HepG2 (cell line): ENCODE measurements around the gene OR4D9. TPM values are rescaled to one million over a fixed set of nuclear protein-coding genes. Genes with fewer than 3 reads are reported as not detected.

Experiments
- ATRX ChIP-seq: sonication (generic); formaldehyde crosslinking; IDR thresholded peaks from 2 replicates; pipeline ENCODE4 v1.4.0; 2020; ENCODE audit warnings: missing genetic modification reagents, borderline replicate concordance
- BRCA1 ChIP-seq: sonication (generic); formaldehyde crosslinking; IDR thresholded peaks from 2 replicates; pipeline ENCODE4 v1.4.0; 2020; ENCODE audit warnings: missing genetic modification reagents
- CTCF ChIP-seq: sonication (generic); formaldehyde crosslinking; IDR thresholded peaks from 2 replicates; pipeline ENCODE4 v1.5.0; 2020; ENCODE audit warnings: mild to moderate bottlenecking, missing genetic modification reagents, moderate library complexity
- FOXM1 ChIP-seq: sonication (generic); formaldehyde crosslinking; IDR thresholded peaks from 2 replicates; pipeline ENCODE4 v1.5.0; 2020; ENCODE audit warnings: missing genetic modification reagents
- KMT2A ChIP-seq: sonication (generic); formaldehyde crosslinking; IDR thresholded peaks from 2 replicates; pipeline ENCODE4 v1.4.0; 2020; ENCODE audit warnings: missing genetic modification reagents
- MIER3 ChIP-seq: IDR thresholded peaks from 2 replicates; pipeline ENCODE4 v1.6.1; 2016; ENCODE audit warnings: missing compliant biosample characterization, borderline replicate concordance
- PHF20 ChIP-seq: sonication (generic); formaldehyde crosslinking; IDR thresholded peaks from 2 replicates; pipeline ENCODE4 v1.5.0; 2020; ENCODE audit warnings: mild to moderate bottlenecking, missing genetic modification reagents
- RBM22 ChIP-seq: fragments of 200-400 bp; formaldehyde crosslinking; optimal IDR thresholded peaks from 2 replicates; pipeline ENCODE3; 2017; ENCODE audit warnings: mild to moderate bottlenecking, low read length, moderate library complexity
- RFX5 ChIP-seq: IDR thresholded peaks from 2 replicates; pipeline ENCODE4 v1.6.1; 2011; ENCODE audit warnings: low read depth, low read length, improper control_type of control experiment
- SNAPC2 ChIP-seq: sonication (generic); formaldehyde crosslinking; IDR thresholded peaks from 2 replicates; pipeline ENCODE4 v1.8.1; 2022; ENCODE audit warnings: mild to moderate bottlenecking, missing genetic modification reagents
- ZBTB14 ChIP-seq: sonication (generic); formaldehyde crosslinking; IDR thresholded peaks from 2 replicates; pipeline ENCODE4 v1.4.0; 2020; ENCODE audit warnings: missing genetic modification reagents
- ZFY ChIP-seq: sonication (generic); formaldehyde crosslinking; IDR thresholded peaks from 2 replicates; pipeline ENCODE4 v1.4.0; 2020; ENCODE audit warnings: missing genetic modification reagents
- ZKSCAN5 ChIP-seq: sonication (generic); formaldehyde crosslinking; IDR thresholded peaks from 2 replicates; pipeline ENCODE4 v1.5.1; 2020; ENCODE audit warnings: mild to moderate bottlenecking, missing genetic modification reagents
- ZNF121 ChIP-seq: sonication (generic); formaldehyde crosslinking; IDR thresholded peaks from 2 replicates; pipeline ENCODE4 v1.5.0; 2020; ENCODE audit warnings: mild to moderate bottlenecking, missing genetic modification reagents
- ZNF382 ChIP-seq: sonication (generic); formaldehyde crosslinking; IDR thresholded peaks from 2 replicates; pipeline ENCODE4 v1.5.0; 2020; ENCODE audit warnings: missing genetic modification reagents, mild to moderate bottlenecking, borderline replicate concordance
- ZNF570 ChIP-seq: sonication (generic); formaldehyde crosslinking; IDR thresholded peaks from 2 replicates; pipeline ENCODE4 v1.4.0; 2020; ENCODE audit warnings: mild to moderate bottlenecking, missing genetic modification reagents, borderline replicate concordance
- ZNF576 ChIP-seq: sonication (generic); formaldehyde crosslinking; IDR thresholded peaks from 2 replicates; pipeline ENCODE4 v1.4.0; 2020; ENCODE audit warnings: mild to moderate bottlenecking, missing genetic modification reagents
- ZNF598 ChIP-seq: sonication (generic); formaldehyde crosslinking; IDR thresholded peaks from 2 replicates; pipeline ENCODE4 v1.5.1; 2020; ENCODE audit warnings: mild to moderate bottlenecking, missing genetic modification reagents, borderline replicate concordance
- polyA plus RNA-seq, 8 experiments: library from polyadenylated mRNA; depleted of rRNA in 3 of 8; stranded (reverse) in 7 of 8; unstranded in 1 of 8; fragments of >200 nt; fragmentation: Illumina TruSeq in 4 of 8; extraction: Trizol in 4 of 8; gene quantifications; 2 replicates each; pipeline versions ENCODE4 v1.2.1 to v1.2.3, GENCODE V29; 2011 to 2016; ENCODE audit warnings: low read depth in 4 of 8, missing spikeins in 1 of 8, mixed read lengths in 1 of 8; ENCODE audit not compliant: insufficient read depth in 1 of 8
- total RNA-seq, 5 experiments: library from RNA; depleted of rRNA; stranded (reverse); fragments of >200 nt; fragmentation: Illumina TruSeq; extraction: Trizol; gene quantifications; 2 replicates each; pipeline ENCODE4 v1.2.3, GENCODE V29; 2016; ENCODE audit warnings: low read depth in 1 of 5
- TF ChIP-seq, protein P1 (sequence below): sonication (generic); formaldehyde crosslinking; IDR thresholded peaks from 2 replicates; pipeline ENCODE4 v1.5.1; 2020; ENCODE audit warnings: mild to moderate bottlenecking, missing genetic modification reagents, borderline replicate concordance
- TF ChIP-seq, protein P2 (sequence below): IDR thresholded peaks from 2 replicates; pipeline ENCODE4 v1.4.0; 2020; ENCODE audit warnings: mild to moderate bottlenecking, missing genetic modification reagents
- TF ChIP-seq, protein P3 (sequence below): sonication (generic); formaldehyde crosslinking; IDR thresholded peaks from 2 replicates; pipeline ENCODE4 v1.9.0; 2021; ENCODE audit warnings: missing genetic modification reagents, mild to moderate bottlenecking, borderline replicate concordance

The OR4D9 gene
- total and polyA plus RNA-seq, 2 of the 13 experiments (the other 11 are each of a cell fraction or from before 2014, with no cell fraction given): not detected

DNA sequence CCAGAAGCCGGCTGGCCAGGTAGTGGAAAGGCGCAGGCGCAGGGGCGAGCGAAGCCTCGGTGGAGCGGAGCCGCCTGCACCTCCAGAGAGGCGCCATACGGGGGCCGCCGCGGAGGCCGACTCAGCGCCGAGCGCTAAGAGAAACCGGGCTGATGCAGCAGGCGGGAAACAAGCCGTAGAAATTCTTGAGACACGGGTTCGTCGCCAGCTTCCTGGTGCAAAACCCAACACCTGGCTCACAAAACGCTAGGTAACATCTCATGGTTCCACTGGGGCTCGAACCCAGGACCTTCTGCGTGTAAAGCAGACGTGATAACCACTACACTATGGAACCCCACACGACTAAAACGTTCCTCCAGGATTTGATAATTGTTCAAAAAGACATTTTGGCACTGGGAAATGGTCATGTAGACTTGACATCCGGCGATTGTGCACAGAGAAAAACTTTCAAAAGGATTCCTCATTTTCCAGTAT is 39.1 kb downstream of the OR4D9 start (continued):
- TF ChIP-seq ATRX (CRISPR knock-in tag) (no peak), ZNF121 (CRISPR knock-in tag) (0 out of 2 replicates have a peak, but pooled peaks have one; percentile 19), ZKSCAN5 (CRISPR knock-in tag) (no peak), MIER3 (CRISPR knock-in tag) (peak; percentile 33; the same call in 1 of the 2 replicates), FOXM1 (CRISPR knock-in tag) (no peak), RBM22 (peak; percentile 96), ZNF570 (no peak), ZNF576 (CRISPR knock-in tag) (no peak), KMT2A (peak; percentile 57; the same call in 1 of the 2 replicates), ZNF382 (CRISPR knock-in tag) (no peak), ZFY (peak; percentile 52), BRCA1 (CRISPR knock-in tag) (no peak), PHF20 (no peak; the same call in 1 of the 2 replicates), RFX5 (no peak), CTCF (CRISPR knock-in tag) (peak; percentile 64), SNAPC2 (CRISPR knock-in tag) (peak; percentile 66; the same call in 1 of the 2 replicates), ZBTB14 (no peak), ZNF598 (CRISPR knock-in tag) (peak; percentile 95)
- TF ChIP-seq, protein P1, sequence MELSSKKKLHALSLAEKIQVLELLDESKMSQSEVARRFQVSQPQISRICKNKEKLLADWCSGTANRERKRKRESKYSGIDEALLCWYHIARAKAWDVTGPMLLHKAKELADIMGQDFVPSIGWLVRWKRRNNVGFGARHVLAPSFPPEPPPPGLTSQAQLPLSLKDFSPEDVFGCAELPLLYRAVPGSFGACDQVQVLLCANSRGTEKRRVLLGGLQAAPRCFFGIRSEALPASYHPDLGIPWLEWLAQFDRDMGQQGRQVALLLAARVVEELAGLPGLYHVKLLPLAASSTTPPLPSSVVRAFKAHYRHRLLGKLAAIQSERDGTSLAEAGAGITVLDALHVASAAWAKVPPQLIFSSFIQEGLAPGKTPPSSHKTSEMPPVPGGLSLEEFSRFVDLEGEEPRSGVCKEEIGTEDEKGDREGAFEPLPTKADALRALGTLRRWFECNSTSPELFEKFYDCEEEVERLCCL: no peak
- TF ChIP-seq, protein P2, sequence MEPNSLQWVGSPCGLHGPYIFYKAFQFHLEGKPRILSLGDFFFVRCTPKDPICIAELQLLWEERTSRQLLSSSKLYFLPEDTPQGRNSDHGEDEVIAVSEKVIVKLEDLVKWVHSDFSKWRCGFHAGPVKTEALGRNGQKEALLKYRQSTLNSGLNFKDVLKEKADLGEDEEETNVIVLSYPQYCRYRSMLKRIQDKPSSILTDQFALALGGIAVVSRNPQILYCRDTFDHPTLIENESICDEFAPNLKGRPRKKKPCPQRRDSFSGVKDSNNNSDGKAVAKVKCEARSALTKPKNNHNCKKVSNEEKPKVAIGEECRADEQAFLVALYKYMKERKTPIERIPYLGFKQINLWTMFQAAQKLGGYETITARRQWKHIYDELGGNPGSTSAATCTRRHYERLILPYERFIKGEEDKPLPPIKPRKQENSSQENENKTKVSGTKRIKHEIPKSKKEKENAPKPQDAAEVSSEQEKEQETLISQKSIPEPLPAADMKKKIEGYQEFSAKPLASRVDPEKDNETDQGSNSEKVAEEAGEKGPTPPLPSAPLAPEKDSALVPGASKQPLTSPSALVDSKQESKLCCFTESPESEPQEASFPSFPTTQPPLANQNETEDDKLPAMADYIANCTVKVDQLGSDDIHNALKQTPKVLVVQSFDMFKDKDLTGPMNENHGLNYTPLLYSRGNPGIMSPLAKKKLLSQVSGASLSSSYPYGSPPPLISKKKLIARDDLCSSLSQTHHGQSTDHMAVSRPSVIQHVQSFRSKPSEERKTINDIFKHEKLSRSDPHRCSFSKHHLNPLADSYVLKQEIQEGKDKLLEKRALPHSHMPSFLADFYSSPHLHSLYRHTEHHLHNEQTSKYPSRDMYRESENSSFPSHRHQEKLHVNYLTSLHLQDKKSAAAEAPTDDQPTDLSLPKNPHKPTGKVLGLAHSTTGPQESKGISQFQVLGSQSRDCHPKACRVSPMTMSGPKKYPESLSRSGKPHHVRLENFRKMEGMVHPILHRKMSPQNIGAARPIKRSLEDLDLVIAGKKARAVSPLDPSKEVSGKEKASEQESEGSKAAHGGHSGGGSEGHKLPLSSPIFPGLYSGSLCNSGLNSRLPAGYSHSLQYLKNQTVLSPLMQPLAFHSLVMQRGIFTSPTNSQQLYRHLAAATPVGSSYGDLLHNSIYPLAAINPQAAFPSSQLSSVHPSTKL: peak; percentile 58
- TF ChIP-seq, protein P3, sequence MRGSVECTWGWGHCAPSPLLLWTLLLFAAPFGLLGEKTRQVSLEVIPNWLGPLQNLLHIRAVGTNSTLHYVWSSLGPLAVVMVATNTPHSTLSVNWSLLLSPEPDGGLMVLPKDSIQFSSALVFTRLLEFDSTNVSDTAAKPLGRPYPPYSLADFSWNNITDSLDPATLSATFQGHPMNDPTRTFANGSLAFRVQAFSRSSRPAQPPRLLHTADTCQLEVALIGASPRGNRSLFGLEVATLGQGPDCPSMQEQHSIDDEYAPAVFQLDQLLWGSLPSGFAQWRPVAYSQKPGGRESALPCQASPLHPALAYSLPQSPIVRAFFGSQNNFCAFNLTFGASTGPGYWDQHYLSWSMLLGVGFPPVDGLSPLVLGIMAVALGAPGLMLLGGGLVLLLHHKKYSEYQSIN (CRISPR knock-in tag): no peak
